ENCODE data around the gene FAM25G.
"Not testable (repeated sequence)": the region's sequence is repeated elsewhere in the genome, so short reads cannot be mapped to it uniquely, and the experiment has no call there.

GRCh38 chr10:47465216-47465917 lies 26.1 kb downstream of the FAM25G start:
- TF ChIP-seq ZNF292 (CRISPR knock-in tag; IDR thresholded peaks at IDR 0.05; ENCODE audit: borderline replicate concordance, low read depth); ASH2L (IDR thresholded peaks at IDR 0.05; ENCODE audit: insufficient read length, low read depth, low read length); CTCF (CRISPR knock-in tag; IDR thresholded peaks at IDR 0.05); TCF7L2 (IDR thresholded peaks at IDR 0.05; ENCODE audit: low read depth, low read length); ZBTB33 (CRISPR knock-in tag; IDR thresholded peaks at IDR 0.05); FOXP1 (IDR thresholded peaks at IDR 0.05); FOXP1 (CRISPR knock-in tag; IDR thresholded peaks at IDR 0.05); ZNF598 (CRISPR knock-in tag; IDR thresholded peaks at IDR 0.05; ENCODE audit: borderline replicate concordance); RAD21 (CRISPR knock-in tag; IDR thresholded peaks at IDR 0.05); MTA1 (CRISPR knock-in tag; IDR thresholded peaks at IDR 0.05; ENCODE audit: borderline replicate concordance); IRF9 (CRISPR knock-in tag; IDR thresholded peaks at IDR 0.05; ENCODE audit: borderline replicate concordance); TRIM24 (CRISPR knock-in tag; IDR thresholded peaks at IDR 0.05): not testable (repeated sequence)

Data from HepG2 (cell line).